ENCODE data around the gene TUBG2.

TUBG2 gene

DNA sequence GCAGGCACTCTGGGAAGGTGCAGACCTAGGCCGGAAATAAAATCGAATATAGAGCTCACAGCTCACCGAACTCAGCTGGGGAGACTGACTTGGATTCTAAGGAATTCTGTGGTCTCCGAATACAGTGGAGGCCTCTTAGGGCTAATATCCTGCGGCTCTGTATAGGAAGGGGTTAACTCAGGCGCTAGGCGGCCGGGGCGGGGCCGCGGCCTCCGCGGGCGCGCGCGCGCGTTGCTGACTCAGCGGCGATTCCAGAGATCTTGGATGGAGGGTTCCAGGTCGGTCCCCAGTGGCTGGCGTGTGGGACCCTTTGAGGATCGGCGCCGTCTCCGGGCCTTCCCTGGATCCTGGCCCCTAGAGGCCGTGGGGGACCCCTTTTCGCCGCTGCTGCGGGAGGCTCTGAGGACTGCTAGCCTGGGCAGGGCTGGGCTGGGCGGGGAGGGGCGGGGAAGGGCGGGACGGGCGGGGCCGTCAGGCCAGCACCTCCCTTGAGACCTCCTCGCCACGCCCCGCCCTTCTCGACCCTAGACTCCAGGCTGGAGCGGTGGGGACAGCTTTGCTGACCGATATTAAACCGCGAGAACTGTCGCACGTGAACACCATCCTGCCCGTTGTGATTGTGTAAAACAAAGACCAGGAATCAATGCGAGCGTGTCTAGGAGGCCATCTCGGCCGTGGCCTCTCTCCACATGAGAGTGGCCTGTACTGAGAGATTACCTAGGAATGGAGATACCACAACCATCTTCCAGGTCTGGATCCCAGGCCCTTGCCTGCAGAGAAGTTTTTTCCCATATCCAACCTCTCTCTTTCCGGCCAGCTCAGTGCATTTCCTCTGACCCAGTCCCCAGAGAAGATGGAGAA is 19.1 kb downstream of the TUBG2 start:
- DNase-seq: peak; percentile 97

DNA sequence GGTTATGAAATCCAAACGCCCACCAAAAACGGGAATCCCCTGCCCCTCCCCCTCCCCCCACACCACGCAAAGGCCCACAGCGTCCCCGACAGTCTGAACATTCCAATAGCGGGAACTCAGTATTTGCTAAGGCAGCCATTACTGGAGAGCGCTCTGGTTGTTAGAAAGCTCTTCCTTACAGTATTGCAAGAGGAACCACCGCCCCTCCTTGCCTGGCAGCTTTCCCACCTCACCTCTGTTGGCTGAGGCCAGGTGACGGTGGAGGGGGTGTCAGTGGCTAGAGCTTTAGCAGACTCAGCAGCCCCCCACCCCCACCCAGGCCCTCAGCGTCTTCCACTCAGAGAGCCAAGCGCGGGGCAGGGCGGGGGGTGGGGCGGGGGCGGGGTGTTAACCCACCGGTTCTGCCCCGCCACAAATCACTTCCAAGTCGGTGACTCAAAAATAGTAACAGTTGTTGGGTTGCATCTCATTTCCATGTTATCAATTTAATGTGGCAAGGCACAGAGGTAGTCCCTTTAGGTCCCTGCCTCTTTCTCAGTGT is 19.9 kb downstream of the TUBG2 start:
- DNase-seq: peak; percentile 85

DNA sequence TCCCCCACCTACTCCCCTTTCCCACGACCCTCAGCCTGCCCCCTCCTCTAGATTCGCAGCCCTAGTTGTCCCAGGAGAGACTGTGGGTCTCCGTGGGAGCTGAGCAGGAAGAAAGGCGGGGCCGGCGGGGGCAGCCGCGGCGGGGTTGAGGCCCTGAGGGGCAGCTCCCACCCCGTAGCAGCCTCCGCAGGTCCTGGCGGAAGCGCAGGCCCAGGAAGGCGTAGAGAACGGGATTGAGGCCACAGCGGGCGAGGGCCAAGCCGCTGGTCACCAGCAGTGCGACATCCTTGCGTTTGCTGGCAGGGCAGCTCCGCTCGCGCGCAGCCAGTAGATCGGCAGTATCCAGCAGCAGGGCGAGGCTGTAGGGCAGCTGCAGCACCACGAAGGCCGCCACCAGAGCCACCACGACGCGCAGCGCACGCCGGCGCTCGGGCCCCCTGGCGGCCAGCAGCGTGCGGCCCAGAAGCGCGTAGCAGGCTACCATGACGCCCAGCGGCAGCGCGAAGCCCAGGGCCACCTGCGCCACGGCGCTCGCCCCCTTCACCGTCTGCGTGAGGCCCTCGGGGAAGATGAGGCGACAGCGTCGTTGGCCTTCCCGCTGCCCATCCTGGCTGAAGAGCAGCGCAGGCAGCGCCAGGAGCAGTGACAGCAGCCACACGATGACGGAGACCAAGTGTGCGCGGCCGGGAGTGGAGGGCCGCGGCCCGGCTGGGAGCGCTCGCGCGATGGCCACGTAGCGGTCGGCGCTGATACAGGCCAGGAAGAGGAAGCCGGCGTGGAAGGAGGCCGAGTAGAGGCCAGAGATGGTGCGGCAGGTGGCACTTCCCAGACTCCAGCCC is 20.6 kb downstream of the TUBG2 start:
- DNase-seq: peak; percentile 80

DNA sequence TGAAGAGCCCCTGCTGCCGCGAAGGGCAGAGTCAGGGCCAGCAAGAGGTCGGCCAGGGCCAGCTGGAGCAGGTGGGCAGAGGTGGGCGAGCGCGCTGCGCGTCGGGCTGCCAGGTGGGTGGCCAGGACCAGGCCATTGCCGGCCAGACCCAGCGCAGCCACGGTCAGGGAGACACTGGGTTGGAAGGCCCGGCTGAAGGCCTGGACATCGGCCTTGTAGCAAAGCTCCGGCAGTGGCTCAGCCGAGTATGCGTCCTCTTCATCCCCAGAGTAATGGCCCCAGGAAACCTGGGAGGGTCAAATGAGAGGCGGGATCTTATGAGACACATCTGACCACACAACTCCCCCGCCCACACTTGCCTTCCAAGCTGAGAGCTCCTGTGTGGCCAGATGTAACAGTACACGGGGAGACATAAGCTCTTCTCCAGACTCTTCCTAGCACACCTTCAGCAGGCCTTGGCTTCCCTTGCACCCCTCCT is 21.3 kb downstream of the TUBG2 start:
- DNase-seq: peak; percentile 17

DNA sequence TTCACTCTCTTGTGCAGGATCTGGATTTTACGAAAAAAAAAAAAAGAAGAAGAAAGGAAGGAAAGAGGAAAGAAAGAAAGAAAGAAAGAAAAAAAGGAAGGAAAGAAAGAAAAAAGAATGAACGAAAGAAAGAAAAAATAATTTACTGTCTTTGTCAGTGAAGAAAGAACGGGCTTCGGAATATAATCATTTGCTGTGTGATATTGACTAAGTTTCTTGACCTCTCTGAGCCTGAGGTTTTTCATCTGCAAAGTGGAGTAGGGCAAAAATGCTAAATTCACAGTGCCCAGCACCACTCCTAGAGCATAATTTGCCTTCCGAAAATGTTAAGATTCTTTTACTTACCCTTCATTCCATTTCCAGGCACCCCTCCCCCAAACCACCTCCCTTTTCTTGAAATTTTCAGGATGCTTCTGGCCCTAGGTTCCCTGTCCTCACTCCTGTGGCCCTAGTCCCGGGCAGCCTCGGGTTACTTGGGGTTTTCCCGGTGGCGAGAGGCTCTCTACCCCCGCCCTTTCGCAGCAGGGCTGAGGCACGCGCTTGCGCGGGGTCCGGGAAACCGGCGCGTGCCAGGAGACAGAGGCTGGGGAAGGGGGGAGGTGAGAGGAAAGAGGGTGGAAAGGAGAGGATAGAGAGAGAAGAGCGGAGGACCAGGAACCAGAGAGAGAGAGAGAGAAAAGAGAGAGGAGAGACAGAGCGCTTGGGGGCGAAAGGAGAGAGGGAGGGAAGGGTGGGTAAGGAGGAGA is 23.1 kb downstream of the TUBG2 start, which contains the start of gene CNTNAP1:
CNTNAP1 (plus strand) TSS at position 556 of the 746 bp plus-strand sequence. CDS start 299 bp downstream, outside the sequence.
- peak; percentile 53 for DNase-seq

DNA sequence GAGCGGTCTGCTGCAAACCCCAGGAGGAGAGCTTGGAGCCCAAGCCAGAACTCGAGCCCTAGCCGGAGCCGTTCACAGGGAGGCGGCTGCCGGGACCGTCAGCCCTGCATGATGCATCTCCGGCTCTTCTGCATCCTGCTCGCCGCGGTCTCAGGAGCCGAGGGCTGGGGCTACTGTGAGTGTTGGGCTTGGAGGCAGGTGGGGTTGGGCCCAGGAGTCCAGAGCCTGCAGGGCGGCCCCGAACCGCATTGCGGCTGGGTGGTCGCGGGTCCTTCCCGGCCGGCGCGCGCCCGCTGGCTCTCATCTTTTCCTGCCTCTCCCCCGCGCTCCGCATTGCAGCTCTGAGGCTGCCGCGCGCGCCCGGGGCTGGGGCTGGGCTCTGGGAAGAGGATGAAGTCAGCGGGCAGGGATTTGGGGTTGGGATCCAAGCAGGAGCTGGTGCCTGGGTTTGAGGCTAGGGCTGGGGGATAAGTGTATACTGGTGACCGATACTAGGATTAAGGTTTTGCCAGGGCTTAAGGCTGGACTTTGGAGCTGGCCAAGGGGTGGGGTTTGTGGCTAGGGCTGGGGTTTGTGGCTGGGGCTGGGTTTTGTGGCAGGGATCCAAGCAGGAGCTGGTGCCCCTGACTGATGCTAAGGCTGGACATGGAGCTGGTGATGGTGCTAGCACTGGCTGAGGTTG is 23.8 kb downstream of the TUBG2 start:
- DNase-seq: peak; percentile 74

DNA sequence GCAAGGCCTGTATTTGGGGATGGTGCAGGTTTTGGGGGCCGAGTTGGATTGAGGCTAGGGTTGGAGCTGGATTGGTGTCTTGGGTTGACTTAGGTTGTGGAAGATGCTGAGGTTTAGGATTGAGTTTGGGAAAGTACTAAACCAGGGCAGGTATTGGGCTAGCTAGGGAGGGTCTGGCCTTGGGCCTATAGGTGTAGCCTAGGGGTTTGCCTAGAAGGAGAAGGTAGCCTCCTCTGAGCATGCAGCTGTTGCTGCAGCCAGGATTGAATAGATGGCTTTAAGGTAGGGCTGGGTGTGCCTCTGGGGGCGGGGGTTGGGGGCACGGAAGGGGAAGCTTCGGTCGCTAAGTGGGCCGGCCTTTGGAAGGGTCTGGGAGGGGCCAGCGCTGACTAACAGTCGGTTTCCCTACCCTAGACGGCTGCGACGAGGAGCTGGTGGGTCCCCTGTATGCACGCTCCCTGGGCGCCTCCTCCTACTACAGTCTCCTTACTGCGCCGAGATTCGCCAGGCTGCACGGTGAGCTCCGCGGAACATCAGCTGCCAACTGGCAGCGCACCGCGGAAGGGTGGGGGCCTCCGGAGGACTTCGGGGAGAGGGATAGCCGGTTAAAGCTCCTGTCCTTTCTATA is 24.4 kb downstream of the TUBG2 start:
- no peak for DNase-seq

DNA sequence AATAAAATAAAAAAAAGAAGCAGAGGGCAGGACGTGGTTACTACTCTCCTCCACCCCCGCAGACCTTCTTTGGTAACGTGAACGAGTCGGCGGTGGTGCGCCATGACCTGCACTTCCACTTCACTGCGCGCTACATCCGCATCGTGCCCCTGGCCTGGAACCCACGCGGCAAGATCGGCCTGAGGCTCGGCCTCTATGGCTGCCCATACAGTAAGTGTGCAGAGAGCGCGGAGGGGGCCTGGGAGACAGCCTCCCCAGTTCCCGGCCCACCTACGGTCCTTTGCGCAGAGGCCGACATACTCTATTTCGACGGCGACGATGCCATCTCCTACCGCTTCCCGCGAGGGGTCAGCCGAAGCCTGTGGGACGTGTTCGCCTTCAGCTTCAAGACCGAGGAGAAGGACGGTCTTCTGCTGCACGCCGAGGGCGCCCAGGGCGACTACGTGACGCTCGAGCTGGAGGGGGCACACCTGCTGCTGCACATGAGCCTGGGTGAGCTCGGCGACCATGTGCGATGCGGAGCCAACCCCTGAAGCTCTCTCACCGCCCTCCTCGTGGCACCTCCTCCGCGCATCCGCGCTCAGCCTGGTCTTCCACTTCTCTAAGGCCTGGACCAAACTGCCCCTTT is 26.0 kb downstream of the TUBG2 start:
- DNase-seq: no peak

DNA sequence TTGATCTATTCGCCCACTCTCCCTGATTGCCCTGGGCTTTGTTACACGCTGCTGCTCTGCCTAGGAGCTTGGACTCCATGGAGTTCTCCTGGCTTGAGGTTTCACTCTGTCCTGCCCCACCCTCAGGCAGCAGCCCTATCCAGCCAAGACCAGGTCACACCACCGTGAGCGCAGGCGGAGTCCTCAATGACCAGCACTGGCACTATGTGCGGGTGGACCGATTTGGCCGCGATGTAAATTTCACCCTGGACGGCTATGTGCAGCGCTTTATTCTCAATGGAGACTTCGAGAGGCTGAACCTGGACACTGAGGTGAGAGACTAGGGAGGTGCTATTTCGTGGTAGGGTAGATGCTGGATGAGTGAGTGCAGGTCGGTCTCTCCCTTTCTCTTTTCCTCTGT is 26.7 kb downstream of the TUBG2 start:
- DNase-seq: no peak

DNA sequence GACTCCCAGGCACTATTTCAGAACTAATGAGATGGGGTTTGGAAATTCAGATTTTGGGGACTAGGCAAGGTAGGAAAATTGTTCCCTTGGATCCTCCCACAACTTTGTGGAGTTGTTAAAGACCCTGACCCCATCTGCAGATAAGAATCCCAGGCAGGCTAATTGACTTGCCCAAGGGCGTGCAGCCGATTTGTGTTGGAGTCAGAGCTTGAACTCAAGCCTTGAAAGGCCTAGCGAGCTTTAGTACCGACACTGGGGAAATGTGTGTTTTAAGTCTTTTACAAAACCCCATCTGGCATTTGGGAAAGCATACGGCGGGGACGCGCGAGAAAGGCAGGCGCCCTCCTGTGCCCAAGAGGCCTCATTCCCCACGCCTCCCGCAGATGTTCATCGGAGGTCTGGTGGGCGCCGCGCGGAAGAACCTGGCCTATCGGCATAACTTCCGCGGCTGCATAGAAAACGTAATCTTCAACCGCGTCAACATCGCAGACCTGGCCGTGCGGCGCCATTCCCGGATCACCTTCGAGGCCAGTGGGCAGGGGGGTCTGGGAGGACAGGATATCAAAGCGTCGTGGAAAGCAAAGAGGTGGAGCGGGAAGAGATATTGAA is 27.5 kb downstream of the TUBG2 start:
- no peak for DNase-seq

DNA sequence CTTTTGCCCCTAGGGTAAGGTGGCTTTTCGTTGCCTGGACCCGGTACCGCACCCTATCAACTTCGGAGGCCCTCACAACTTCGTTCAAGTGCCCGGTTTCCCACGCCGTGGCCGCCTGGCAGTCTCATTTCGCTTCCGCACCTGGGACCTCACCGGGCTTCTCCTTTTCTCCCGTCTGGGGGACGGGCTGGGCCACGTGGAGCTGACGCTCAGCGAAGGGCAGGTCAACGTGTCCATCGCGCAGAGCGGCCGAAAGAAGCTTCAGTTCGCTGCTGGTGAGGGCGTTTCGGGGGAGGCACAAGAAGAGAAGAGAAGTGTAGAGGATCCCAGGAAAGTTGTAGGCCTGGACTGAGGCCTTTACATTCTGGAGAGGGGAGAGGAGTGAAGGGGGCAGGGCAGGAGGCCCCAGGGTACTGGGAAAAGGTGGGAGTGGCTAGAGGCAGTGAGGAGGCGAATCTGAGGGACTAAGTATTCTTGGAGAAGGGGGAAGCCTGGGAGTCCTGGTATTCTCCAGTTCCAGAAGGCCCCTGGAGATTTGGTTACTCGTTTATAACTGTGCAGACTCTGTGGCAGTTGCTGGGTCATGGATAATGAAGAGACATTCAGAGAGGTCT is 28.7 kb downstream of the TUBG2 start:
- no peak for DNase-seq

DNA sequence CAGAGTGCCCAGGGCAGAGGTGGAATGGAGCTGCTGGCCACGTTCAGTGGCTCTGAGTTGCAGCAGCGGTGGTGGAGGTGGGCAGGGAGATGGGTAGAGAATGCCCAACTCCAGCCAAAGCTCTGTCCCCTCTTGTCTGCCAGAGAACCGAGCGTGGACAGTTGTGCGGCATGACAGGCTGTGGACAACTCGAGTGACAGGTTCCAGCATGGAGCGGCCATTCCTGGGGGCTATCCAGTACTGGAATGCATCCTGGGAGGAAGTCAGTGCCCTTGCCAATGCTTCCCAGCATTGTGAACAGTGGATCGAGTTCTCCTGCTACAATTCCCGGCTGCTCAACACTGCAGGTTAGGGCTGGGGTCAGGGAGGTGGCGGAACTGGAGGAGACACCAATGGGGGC is 31.5 kb downstream of the TUBG2 start:
- DNase-seq: no peak

DNA sequence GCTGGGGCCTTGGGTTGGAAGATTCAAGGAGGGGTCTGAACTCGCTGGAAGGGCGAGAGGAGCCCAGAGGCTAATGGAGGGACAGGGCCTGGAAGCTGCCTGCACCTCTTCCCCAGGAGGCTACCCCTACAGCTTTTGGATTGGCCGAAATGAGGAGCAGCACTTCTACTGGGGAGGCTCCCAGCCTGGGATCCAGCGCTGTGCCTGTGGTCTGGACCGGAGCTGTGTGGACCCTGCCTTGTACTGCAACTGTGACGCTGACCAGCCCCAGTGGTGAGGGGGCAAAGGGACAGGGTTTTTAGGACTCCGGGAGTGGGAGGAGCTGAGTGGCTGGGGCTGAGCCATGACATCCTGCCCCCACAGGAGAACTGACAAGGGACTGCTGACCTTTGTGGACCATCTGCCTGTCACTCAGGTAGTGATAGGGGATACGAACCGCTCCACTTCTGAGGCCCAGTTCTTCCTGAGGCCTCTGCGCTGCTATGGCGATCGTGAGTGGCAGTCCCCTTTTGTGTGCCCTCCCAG is 32.0 kb downstream of the TUBG2 start:
- no peak for DNase-seq

DNA sequence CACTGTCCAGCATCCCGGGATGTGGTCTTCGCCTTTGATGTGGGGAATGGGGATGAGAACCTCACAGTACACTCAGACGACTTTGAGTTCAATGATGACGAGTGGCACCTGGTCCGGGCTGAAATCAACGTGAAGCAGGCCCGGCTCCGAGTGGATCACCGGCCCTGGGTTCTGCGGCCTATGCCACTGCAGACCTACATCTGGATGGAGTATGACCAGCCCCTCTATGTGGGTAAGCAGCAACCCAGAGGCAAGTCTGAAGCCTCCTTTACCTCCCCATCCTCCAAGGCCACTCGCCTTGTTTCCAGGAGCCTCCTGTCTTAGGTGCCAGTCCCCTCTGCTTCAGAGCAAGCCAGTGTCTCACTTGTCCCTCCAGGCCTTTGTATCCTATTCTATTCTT is 33.4 kb downstream of the TUBG2 start:
- no peak for DNase-seq

DNA sequence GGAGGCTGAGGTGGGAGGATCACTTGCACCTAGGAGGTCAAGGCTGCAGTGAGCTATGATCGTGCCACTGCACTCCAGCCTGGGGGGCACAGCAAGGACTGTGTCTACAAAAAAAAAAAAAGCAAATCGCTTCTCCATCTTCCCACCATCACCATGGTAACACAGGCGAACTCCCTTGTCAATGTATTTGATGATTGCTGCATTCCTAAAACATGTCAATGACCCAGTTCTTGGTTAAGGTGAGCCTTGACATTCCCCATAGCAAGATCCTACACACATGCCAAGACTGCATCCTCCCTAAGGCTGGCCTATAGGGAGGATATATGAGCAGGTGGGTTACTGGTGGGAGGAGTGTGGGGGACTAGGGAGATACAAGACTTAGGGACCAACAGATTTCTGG is 35.4 kb downstream of the TUBG2 start:
- no peak for DNase-seq

DNA sequence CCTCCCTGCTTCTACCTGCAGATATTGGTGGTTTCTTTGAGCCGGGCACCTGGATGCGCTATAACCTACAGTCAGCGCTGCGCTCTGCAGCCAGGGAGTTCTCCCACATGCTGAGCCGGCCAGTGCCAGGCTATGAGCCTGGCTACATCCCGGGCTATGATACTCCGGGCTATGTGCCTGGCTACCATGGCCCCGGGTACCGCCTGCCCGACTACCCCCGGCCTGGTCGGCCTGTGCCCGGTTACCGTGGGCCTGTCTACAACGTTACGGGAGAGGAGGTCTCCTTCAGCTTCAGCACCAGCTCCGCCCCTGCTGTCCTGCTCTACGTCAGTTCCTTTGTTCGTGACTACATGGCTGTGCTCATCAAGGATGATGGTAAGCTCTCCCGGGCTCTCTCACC is 36.4 kb downstream of the TUBG2 start:
- no peak for DNase-seq

DNA sequence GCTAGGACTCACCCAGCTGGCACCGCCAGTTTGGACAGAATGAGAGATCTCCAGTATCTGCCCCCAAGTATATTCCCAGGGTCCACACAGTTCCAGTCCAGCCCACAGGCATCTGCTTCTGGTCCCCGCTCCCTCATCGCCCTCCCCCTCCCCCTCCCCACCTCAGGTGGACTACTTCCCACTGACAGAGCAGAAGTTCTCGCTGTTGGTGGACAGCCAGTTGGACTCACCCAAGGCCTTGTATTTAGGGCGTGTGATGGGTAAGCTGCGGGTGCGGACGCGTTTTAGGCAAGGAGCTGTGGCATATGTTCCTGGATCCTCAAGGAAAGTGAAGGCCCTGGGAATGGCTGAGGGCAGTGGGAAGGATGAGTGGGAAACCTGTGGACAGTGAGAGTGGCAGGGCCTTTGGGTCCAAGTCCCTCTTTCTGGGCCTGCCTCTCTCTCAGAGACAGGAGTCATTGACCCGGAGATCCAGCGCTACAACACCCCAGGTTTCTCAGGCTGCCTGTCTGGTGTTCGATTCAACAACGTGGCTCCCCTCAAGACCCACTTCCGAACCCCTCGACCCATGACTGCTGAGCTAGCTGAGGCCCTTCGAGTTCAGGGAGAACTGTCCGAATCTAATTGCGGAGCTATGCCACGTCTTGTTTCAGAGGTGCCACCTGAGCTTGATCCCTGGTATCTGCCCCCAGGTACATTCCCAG is 38.2 kb downstream of the TUBG2 start:
- DNase-seq: no peak

DNA sequence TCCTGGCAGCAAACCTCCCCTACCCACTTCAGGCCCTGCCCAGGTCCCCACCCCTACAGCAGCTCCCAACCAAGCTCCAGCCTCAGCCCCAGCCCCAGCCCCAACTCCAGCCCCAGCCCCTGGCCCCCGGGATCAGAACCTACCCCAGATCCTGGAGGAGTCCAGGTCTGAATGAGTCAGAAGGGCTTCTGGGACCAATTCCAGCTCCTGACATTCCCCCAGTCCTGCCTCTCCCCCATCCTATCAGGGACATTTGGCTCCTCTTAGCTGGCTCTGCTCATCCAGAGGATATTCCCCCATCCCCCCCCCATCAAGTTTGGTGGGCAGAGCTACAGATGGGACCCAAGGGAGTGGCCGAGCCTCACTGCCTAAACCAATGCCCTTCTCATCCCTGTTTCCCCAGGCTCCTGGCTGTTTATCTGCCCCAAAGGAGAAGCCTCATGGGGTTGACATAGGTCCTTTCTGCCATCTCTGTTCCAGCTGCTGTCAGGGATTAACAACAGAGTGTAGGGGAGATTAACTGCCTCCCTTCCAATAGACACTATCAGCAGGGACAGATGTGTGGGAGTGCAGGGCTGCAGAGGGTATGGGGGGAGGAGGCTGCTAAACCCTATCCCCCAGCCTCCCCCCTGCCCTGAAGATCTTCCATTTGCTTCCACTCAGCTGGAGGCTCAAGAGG is 39.8 kb downstream of the TUBG2 start:
- DNase-seq: peak; percentile 98

DNA sequence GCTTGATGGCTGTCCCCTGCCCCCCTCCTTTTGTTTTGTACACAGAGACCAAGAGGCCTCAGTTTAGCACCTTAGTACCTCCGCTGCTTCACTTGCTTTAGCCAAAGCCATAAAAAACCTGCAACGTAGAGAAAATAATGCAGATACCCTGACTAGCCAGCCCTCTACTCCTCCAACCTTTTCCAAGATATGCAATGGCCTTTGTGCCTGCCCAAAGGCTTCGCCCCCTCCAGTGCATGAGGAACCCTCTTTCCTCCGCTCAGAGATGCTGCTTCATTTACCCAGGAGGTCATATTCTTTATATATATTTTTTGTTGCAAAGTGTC is 40.3 kb downstream of the TUBG2 start:
- no peak for DNase-seq
